ENCODE measurements around the gene SECISBP2. TPM values are rescaled to one million over a fixed set of nuclear protein-coding genes. Genes with fewer than 3 reads are reported as not detected.

Gene SECISBP2
- polyA plus RNA-seq, 2 of the 4 experiments (the other 2 are of a cell fraction), result 16.3 to 43.4 TPM

GRCh38 chr9:89400403-89401116, 82.3 kb downstream of the SECISBP2 start (continued):
- no peak for TF ChIP-seq ELK1 (IDR thresholded peaks at IDR 0.05; ENCODE audit: low read depth, low read length)

- WGBS (ENCODE audit: missing lambda C conversion rate), result 87% methylated on average over 14 of the region's 14 CpGs
- ChIA-PET CTCF (interaction anchor here (1.0 to 1.5 kb wide), 2 partner anchors 15 to 21 kb away, joined by 3 read pairs; no protein-coding TSS in a partner anchor), POLR2A (no interaction called here)
- no peak overlapping the region for H3K4me3 ChIP-seq
- H3K9me3 ChIP-seq, result no peaks in the 10 kb centered on the region
- no peak overlapping the region for H3K4me2 ChIP-seq
- FAIRE-seq, result no peak
- no peaks in the 10 kb centered on the region for H3K4me1 ChIP-seq
- no peak overlapping the region for H3K27ac ChIP-seq
- no peak for DNase-seq (ENCODE audit: low read depth in 1 of 2, low spot score in 1 of 2)
- TF ChIP-seq TP53 (CRISPR knock-in tag; IDR thresholded peaks at IDR 0.05) (no peak), BCL3 (IDR thresholded peaks at IDR 0.05) (no peak), FOSL2 (IDR thresholded peaks at IDR 0.05) (no peak), FOSL2 (CRISPR knock-in tag; IDR thresholded peaks at IDR 0.05) (no peak), HES2 (IDR thresholded peaks at IDR 0.05) (no peak), REST (IDR thresholded peaks at IDR 0.05) (no peak), ZNF302 (CRISPR knock-in tag; IDR thresholded peaks at IDR 0.05) (no peak), NR3C1 (IDR thresholded peaks at IDR 0.05) (no peak), ZC3H11A (IDR thresholded peaks at IDR 0.05) (no peak)
- no peak for ATAC-seq
Observed at GRCh38 chr9:89402695-89403427, 84.6 kb downstream of the SECISBP2 start.

- no peak overlapping the region for H3K4me3 ChIP-seq
- no peak for ATAC-seq
- FAIRE-seq, result no peak
- POLR2A ChIA-PET, result no interaction called here
- 95% methylated on average over 11 of the region's 11 CpGs for WGBS (ENCODE audit: missing lambda C conversion rate)
- no peaks in the 10 kb centered on the region for H3K9me3 ChIP-seq
- DNase-seq (ENCODE audit: low read depth in 1 of 2, low spot score in 1 of 2), result no peak
- CTCF ChIA-PET, result interaction anchor here (0.6 kb wide), 1 partner anchor 88 kb away, joined by 3 read pairs; no protein-coding TSS in a partner anchor
- no peaks in the 10 kb centered on the region for H3K4me1 ChIP-seq
- H3K4me2 ChIP-seq, result no peak overlapping the region
- no peak overlapping the region for H3K27ac ChIP-seq
- TF ChIP-seq PHF8 (IDR thresholded peaks at IDR 0.05; ENCODE audit: borderline replicate concordance, low read depth) (no peak), NFE2L2 (conservative IDR thresholded peaks at IDR 0.05; ENCODE audit: low read length) (no peak), ESRRA (IDR thresholded peaks at IDR 0.05; ENCODE audit: borderline replicate concordance, low read length) (no peak), HDAC2 (IDR thresholded peaks at IDR 0.05) (no peak), GATA3 (IDR thresholded peaks at IDR 0.05; ENCODE audit: borderline replicate concordance) (no peak), RARB (CRISPR knock-in tag; IDR thresholded peaks at IDR 0.05) (no peak), HES2 (IDR thresholded peaks at IDR 0.05) (no peak), RCOR1 (IDR thresholded peaks at IDR 0.05; ENCODE audit: low read depth, low read length) (no peak), ZNF302 (CRISPR knock-in tag; IDR thresholded peaks at IDR 0.05) (no peak), CHD4 (IDR thresholded peaks at IDR 0.05; ENCODE audit: borderline replicate concordance) (no peak), FOSL2 (IDR thresholded peaks at IDR 0.05) (no peak), FOSL2 (CRISPR knock-in tag; IDR thresholded peaks at IDR 0.05) (no peak), POLR2A (IDR thresholded peaks at IDR 0.05; ENCODE audit: low read length) (no peak), HOXB13 (CRISPR knock-in tag; IDR thresholded peaks at IDR 0.05; ENCODE audit: low read depth) (no peak), EP300 (IDR thresholded peaks at IDR 0.05) (no peak), EHMT2 (IDR thresholded peaks at IDR 0.05; ENCODE audit: low read depth) (no peak), HOXA7 (CRISPR knock-in tag; IDR thresholded peaks at IDR 0.05) (no peak), BHLHE40 (IDR thresholded peaks at IDR 0.05; ENCODE audit: low read depth, low read length) (no peak)
Observed at GRCh38 chr9:89404074-89404473, 85.8 kb downstream of the SECISBP2 start.
